Activated CD4-positive, alpha-beta T cell treated with anti-CD3 and anti-CD28 coated beads for 24 hours (primary cell): ENCODE data around the gene CFAP69.
"Not testable (repeated sequence)": the region's sequence is repeated elsewhere in the genome, so short reads cannot be mapped to it uniquely, and the experiment has no call there.

ENCODE experiments used
- DNase-seq, 2 donors: peaks; one replicate each; pipeline ENCODE4 v3.0.0-alpha.2; 2020; ENCODE audit warnings: low read depth in 2 of 2

CFAP69 gene

DNA sequence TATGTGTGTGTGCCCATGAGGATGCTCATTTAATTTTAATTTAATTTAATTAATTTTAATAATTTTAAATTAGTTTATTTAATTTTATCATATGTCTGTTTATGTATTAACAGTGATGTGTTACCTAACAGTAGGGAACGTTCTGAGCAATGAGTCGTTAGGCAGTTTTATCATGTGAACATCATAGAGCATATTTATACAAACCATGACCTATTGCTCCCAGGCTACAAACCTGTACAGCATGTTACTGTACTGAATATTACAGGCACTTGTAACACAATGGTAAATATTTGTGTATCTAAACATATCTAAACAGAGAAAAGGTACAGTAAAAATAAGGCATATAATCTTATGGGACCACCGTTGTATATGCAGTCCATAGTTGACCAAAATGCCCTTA lies 13.7 kb upstream of the CFAP69 start:
- no peak for DNase-seq

- DNase-seq: no peak
These were observed 12.5 kb upstream of the CFAP69 start for GRCh38 chr7:90232430-90232829.

DNA sequence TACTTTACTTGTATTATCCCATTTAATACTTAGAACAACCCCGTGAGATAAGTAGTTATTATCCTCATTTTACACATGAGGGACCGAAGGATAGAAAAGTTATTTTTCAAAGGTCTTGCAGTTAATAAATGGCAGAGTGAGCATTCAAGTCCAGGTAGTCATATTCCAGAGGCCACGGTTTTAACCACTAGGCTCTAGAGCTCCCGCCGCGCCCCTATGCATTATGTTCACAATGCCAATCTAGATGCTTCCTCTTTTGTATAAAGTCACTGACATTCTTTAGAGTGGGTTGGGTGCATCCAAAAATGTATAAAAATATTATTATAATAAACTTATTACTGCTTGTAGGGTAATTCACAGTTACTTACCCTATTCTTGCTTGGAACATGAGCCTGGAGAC lies 11.4 kb upstream of the CFAP69 start:
- no peak for DNase-seq

GRCh38 chr7:90236721-90237289 lies 8.2 kb upstream of the CFAP69 start:
- DNase-seq: no peak

- no peak for DNase-seq
These were observed 7.0 kb upstream of the CFAP69 start for GRCh38 chr7:90238022-90238421.

DNA sequence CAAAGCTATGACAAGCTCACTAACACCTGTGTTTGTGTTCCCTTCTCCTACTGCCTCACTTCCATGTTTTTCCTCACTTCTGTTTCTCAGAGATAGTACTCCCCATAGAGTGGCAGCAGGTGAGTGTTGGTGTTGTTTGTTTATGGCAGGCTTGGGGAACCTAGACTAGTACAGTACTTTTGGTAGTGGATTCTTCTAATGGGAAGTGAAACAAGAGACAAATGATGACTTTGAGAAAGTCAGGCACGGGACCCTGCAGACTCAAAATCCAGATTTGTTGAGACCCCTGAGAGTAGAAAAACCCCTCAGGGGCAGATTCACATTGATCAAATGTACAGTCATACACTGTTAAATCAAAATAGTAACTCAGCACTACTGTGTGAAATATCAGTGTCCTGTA lies 6.4 kb upstream of the CFAP69 start:
- DNase-seq: no peak

DNA sequence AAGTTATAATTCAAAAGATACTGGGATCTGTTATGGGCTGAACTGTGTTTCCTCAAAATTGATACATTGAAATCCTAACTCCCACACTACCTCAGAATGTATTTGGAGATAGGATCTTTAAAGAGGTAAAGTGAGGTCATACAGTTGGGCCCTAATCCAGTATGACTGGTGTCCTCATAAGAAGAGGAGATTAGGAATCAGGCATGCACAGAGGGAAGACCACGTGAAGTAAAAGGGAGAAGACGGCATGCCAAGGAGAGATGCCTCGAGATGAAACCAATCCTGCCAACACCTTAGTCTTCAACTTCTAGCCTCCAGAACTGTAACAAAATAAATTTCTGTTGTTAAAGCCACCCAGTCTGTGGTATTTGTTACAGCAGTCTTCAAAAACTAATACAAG lies 5.9 kb upstream of the CFAP69 start:
- DNase-seq: no peak

DNA sequence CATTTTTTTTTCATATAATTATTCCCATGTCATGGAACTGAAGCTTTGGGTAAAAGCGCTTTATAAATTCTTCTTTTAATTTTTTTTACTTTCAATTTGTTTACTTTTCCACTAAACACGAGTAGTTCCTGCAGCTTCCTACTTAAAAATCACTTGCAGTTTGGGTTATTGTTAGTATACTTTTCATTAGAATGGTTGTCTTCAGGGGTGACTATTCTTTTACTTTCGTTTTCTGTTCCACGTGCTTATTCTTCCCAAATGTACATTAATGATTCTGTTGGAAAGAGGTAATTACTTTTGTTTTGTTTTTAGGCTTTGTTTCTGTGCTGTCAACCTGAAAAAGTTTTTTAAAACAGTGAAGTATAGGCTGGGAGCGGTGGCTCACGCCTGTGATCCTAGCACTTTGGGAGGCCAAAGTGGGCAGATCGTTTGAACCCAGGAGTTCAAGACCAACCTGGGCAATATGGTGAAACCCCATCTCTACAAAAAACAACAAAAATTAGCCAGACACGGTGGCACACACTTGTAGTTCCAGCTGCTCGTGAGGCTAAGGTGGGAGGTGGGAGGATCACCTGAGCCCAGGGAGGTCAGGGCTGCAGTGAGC lies 5.2 kb upstream of the CFAP69 start:
- DNase-seq: no peak

DNA sequence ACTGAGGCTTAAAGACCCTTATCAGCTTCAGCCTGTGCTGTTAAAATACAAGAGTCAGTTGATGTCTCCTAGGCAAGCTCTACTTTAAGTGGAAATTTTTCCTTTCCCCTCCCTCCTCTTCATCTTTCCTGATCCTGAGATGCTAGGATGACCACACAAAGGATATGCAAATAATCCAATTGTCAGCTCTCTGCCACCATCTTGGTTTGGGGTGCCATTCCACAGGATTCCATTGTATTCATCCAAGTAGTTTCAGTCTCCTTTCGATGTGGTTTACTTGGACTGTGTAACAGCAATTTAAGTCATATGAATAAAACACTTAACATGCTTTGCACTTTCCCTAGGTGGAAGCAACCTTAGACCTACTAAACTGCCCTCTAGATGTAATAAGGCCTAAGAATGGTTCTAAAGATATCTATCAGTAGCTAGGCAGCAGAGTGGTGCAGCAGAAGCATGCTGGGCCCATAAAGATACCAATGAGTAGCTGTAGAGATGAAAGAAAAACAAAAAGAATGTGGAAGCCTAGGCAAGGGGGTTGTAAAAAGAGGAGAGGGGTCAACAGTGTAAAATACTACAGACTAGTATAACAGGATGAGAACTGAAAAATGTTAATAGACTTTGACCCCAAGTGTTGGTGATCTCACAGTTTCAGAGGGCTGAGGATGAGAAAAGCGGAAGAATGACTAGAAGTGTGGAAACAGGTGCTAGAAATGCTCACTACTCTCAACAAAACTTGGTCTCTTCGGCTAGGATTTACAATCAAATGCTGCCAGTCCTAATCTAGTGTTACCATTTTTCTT lies 2.4 kb upstream of the CFAP69 start:
- no peak for DNase-seq

GRCh38 chr7:90243556-90243955 lies 1.4 kb upstream of the CFAP69 start:
- no peak for DNase-seq

GRCh38 chr7:90244565-90244908 lies 437 bp upstream of the CFAP69 start:
- DNase-seq: no peak

DNA sequence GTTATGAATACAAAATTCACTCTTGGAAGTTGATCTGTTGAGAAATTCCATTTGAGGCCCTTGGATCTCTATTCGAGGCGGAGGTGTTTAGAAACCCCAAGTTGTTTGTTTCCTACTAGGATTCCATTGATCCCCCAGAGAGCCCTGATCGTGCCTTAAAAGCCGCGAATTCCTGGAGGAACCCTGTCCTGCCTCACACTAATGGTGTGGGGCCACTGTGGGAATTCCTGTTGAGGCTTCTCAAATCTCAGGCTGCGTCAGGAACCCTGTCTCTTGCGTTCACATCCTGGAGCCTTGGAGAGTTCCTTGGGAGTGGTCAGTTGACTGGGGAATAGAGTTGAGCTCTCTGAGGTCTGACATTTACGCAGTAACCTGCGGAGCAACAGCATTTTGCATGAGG lies 1.2 kb downstream of the CFAP69 start:
- DNase-seq: no peak

DNA sequence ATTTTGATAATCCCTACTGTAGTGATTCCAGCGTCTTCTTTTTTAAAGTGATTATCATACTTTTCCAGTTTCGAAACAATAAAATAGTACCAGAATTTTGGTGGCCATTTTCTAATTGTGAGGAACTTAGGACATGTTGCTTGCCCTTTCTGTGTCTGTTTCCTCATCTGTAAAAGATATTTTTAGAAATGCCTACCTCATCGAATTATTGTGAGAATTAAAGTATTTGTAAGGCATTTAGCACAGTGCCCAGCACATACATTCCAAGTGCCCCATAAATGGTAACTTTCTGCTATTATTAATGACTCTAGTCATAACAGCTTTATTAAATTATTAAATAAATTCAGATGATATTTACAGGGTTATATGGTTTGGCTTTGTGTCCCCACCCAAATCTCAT lies 3.7 kb downstream of the CFAP69 start:
- no peak for DNase-seq

DNA sequence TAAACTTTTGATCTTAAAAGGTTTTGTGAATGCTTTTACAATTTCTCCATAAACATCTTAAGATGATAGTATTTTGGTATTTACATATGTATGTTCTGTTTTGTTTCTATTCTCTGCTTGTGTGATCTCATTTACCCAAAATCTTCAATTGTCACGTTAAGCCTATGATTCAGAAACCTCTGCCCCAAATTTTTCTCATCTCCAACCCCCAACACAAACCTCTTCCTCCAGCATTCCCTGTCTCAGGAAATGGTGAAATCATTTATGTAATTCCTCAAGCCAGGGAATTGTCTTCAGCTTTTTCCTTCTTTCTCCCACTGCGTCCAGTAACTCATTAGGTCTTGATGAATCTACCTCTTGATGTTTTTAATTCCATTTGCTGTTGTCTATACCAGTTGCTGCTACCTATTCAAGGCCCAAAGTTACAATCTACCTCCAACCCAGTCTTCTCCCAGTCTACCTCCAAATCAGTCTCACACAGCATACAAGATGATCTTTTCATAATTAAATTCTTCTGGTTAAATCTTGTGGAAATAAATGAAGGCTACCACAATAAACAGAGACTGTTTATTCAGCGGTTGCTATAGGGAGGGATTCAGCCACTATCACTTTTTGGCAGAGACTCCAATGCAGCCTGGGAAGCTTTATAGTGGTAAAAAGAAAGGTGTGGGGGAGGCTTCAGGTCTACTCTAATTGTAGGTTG lies 5.8 kb downstream of the CFAP69 start:
- no peak for DNase-seq

DNA sequence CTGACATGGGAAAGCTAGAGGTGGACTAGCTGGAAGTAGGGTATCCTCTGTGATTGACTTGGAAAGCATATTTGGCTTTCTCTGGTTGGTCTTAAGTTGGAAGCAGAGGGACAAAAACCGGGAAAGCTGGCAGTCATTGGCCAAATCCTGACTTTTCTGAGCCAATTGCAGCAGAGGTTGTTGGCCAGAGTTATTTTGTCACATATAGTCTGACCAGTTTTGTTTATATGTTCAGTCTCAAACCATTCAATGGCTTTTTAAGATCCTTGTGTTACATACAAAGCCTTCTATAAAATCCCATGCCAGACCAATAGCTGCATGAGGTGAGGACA lies 6.3 kb downstream of the CFAP69 start:
- no peak for DNase-seq

GRCh38 chr7:90256011-90256410 lies 11.0 kb downstream of the CFAP69 start:
- not testable (repeated sequence) for DNase-seq

DNA sequence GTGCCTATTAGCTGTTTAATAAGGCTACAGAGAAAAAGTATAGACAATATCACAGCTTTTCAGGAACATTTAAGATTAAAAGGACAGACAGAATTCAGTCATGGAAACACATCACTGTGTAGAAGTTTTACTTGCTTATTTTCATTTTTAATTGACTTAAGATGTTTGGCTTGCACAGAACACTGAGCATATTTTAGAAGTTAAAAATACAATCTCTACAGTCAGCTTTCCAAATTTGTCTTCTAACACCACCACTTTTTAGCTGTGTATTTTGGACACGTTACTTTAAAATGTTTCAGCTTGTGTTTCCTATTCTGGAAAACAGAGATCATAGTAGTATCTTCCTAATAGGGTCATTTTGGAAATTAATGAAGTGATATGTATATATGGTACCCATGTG lies 11.8 kb downstream of the CFAP69 start:
- no peak for DNase-seq

DNA sequence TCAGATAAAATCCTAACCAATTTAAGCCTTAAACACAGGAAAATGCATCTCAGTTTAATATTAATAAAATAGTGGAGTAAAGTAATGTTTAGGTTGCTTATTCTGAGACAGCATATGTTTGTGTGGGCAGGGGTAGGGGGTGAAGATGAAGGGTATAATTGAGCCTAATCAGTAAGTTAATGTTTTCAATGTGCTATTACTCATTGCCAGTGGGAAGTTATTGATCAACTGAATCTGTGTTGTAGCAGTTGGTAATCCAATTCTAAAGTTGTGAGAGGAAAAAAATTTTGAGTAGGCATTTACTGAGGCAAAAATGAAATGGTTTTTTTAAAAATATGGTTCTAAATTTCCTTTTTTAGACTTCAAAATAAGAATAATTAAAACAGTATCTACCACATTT lies 16.5 kb downstream of the CFAP69 start:
- no peak for DNase-seq

DNA sequence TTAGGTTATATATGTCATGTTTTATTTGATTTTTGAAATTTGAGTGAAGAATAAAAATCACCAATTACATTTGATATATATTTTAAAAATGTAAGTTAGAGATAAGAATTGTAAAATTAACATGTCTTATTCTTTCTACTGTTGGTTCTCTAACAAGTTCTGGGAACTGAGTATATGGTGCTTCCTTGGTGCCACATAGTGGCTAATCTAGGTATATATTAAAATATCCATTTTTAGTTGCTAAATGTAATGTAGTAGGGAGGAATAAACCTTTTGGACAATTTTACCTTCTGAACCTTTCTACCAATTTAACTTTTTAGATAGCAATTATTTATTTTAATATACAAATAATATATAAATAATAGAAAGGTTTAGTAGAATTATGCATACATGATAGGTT lies 17.5 kb downstream of the CFAP69 start:
- DNase-seq: no peak

- no peak for DNase-seq
These were observed 21.8 kb downstream of the CFAP69 start for GRCh38 chr7:90266808-90267207.

DNA sequence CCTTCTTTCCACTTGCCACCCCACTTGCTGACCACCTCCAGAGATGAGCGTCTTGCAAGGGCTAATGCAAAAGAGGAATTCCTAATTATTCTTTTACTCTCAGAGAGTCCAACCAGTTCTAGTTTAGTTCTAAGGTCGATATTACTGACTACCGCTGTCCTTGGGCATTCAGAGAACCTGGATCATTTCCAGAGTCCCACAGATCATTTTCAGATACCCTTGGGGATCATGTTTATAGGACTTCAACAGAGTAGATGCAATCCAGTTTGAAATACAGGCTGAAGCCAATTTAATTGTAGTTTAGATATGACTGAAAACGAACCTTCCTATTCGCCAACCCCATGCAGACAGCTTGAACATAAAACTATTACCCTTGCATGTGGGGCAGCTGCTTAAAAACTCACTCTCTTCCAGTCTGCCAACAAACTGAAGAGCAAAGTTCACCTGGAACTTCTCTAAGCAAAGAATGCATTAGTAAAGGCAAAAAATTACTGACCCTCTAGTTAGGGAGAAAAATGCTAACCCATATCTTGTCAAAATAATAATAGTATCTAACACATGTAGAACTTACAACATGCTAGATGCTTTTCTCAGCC lies 22.4 kb downstream of the CFAP69 start:
- DNase-seq: no peak

GRCh38 chr7:90269163-90269562 lies 24.2 kb downstream of the CFAP69 start:
- DNase-seq: no peak
